Right lobe of liver (tissue), 6 donors: ENCODE measurements around the gene AKAP13. TPM values are rescaled to one million over a fixed set of nuclear protein-coding genes. Genes with fewer than 3 reads are reported as not detected.

Source experiments
- ATAC-seq, 4 donors: fragments of 200-7000 bp; cut with Tn5 transposase; one replicate each; pipeline ENCODE4 v1.9.1; 2020; ENCODE audit warnings: mild to moderate bottlenecking in 4 of 4, moderate library complexity in 4 of 4
- DNase-seq, 3 donors: peaks; one replicate each; pipeline ENCODE4 v3.0.0-alpha.2; 2020
- H3K27ac ChIP-seq, 3 donors: fragments of 200-600 bp; one replicate each; pipeline ENCODE4 v1.8.0; 2022
- H3K27me3 ChIP-seq, 2 donors: fragments of 200-600 bp; one replicate each; pipeline ENCODE4 v1.8.0; 2022
- H3K36me3 ChIP-seq, 4 donors: fragments of 200-600 bp; sonication (generic) in 1 of 4; one replicate each; pipeline versions ENCODE4 v1.5.1 to v1.8.0; 2017 to 2022; ENCODE audit warnings: control low read depth in 1 of 4
- H3K4me1 ChIP-seq, 4 donors: fragments of 200-600 bp; sonication (generic) in 1 of 4; one replicate each; pipeline versions ENCODE4 v1.5.1 to v1.8.0; 2017 to 2022; ENCODE audit warnings: control low read depth in 1 of 4
- H3K4me3 ChIP-seq, 3 donors: fragments of 200-600 bp; one replicate each; pipeline ENCODE4 v1.8.0; 2022
- H3K9me3 ChIP-seq, 4 donors: fragments of 200-600 bp; sonication (generic) in 1 of 4; one replicate each; pipeline versions ENCODE4 v1.5.1 to v1.8.0; 2017 to 2022; ENCODE audit warnings: control low read depth in 1 of 4
- POLR2A ChIP-seq: fragments of 450-650 bp; IDR thresholded peaks from one replicate; pipeline ENCODE4 v1.6.1; 2017; ENCODE audit warnings: antibody characterized with exemption, mild to moderate bottlenecking
- WGBS: methylation state at CpG from one replicate; pipeline ENCODE4 v1.1.6; 2018; ENCODE audit warnings: low coverage, low lambda C conversion rate; ENCODE audit not compliant: insufficient coverage; ENCODE audit errors: missing lambda C conversion rate; 5-methylcytosine and 5-hydroxymethylcytosine counted together
- intact Hi-C, 2 donors: fragments of 100-400 bp; cut with DNase I; formaldehyde crosslinking; loops; one replicate each; pipeline versions ENCODE4 v1.11.2 to v1.14.1; 2022
- total RNA-seq, 6 experiments: library from RNA; depleted of rRNA in 2 of 6; stranded (reverse); fragments of >200 nt in 2 of 6; fragmentation: NEBNext Ultra II Directional in 3 of 6; extraction: Animal tissue kit (Norgen Biotek cat#: 25700) in 3 of 6; gene quantifications; one replicate each; pipeline versions ENCODE4 v1.1.0 to v1.2.4, GENCODE V29; 2016 to 2023
- TF ChIP-seq, protein P1 (sequence below), 4 donors: fragments of 200-600 bp in 3 of 4; fragments of 450-650 bp in 1 of 4; IDR thresholded peaks; one replicate each; pipeline versions ENCODE4 v1.5.1 to v1.8.0; 2016 to 2022; ENCODE audit warnings: antibody characterized with exemption in 4 of 4, mild to moderate bottlenecking in 2 of 4
- donor health status: DM: no; HTN: yes; CAD: no.
- donor health status: DM: no; HTN: no; CAD: no.
- donor health status: DM: no; HTN: no; CAD: no.
- donor health status: DM: no; HTN: yes; CAD: no.
- donor health status: DM: no; HTN: yes; CAD: no.

Gene AKAP13
- total RNA-seq, 6 experiments from 2014 or later = 50.1 to 73.1 (median 63.9) TPM

DNA sequence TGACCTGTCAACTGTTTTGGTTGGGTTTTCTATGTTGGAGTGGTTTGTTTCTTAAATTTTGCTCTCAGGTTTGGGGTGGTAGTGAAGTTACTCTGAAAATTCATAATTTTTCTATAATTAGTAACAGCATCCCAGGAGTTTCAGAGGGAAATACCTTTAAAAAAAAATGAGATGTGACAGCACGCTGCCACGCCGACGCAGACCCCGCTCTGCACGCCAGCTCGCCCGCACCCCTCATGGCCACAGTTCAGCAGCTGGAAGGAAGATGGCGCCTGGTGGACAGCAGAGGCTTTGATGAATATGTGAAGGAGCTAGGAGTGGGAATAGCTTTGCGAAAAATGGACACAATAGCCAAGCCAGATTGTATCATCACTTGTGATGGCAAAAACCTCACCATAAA lies 34.6 kb downstream of the AKAP13 start:
- 96% methylated on average over 9 of the region's 10 CpGs for WGBS
- Histone ChIP-seq H3K27ac (no peak overlapping the region), H3K27me3 (no peaks in the 10 kb centered on the region), H3K4me1 (peaks cover 0 to 18% (median 6%) of the 10 kb centered on the region in 4 donors), H3K9me3 (no peaks in the 10 kb centered on the region), H3K4me3 (no peak overlapping the region), H3K36me3 (no peaks in the 10 kb centered on the region)
- intact Hi-C loops = no loop called here
- TF ChIP-seq POLR2A = no peak
- TF ChIP-seq, protein P1, sequence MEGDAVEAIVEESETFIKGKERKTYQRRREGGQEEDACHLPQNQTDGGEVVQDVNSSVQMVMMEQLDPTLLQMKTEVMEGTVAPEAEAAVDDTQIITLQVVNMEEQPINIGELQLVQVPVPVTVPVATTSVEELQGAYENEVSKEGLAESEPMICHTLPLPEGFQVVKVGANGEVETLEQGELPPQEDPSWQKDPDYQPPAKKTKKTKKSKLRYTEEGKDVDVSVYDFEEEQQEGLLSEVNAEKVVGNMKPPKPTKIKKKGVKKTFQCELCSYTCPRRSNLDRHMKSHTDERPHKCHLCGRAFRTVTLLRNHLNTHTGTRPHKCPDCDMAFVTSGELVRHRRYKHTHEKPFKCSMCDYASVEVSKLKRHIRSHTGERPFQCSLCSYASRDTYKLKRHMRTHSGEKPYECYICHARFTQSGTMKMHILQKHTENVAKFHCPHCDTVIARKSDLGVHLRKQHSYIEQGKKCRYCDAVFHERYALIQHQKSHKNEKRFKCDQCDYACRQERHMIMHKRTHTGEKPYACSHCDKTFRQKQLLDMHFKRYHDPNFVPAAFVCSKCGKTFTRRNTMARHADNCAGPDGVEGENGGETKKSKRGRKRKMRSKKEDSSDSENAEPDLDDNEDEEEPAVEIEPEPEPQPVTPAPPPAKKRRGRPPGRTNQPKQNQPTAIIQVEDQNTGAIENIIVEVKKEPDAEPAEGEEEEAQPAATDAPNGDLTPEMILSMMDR (IDR thresholded peaks at IDR 0.05) = no peak
- DNase-seq (no peak), ATAC-seq (no peak)

DNA sequence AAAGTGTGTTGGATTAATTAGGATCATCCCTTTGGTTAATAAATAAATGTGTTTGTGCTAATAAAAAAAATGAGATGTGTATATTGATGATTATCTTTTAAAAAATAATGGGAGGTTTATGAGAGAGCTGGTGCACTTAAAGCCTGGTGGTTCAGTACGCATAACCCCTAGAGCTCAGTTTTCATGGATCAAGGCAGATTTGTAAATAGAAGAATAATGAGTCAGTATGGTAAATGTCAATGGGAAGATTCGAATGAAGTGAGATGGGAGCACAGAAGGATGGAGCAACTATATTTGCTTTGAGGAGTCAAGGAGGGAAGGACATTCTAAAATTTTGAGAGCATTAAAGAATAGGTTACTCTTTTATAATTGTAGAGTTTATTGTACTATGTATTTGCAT lies 35.4 kb downstream of the AKAP13 start:
- Histone ChIP-seq H3K4me1 (peaks cover 0 to 18% (median 5%) of the 10 kb centered on the region in 4 donors), H3K27ac (no peak overlapping the region), H3K9me3 (no peaks in the 10 kb centered on the region), H3K36me3 (no peaks in the 10 kb centered on the region), H3K27me3 (no peaks in the 10 kb centered on the region), H3K4me3 (no peak overlapping the region)
- 93% methylated on average over 2 of the region's 2 CpGs for WGBS
- TF ChIP-seq POLR2A = no peak
- TF ChIP-seq, protein P1 (IDR thresholded peaks at IDR 0.05) = no peak
- DNase-seq (no peak), ATAC-seq (no peak)
- intact Hi-C loops = no loop called here

DNA sequence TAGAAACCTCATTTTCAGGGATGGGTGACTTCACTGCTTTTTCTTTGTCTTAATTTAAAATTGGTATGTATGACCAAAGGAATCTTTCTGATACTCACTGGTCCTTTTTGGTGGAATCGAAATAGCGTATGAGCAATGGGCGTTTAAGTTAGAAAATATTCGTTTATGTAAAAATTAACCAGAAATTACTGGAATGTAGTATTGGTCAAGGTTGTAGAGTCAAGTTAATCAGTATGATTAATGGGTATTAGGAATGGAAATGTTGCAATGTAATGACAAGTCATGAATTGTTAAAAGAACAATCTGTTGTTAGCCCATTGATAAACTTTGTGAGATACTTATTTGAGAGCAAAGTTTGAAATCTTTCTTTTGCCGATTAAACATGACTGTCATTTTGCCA lies 36.9 kb downstream of the AKAP13 start:
- intact Hi-C loops = no loop called here
- Histone ChIP-seq H3K9me3 (no peaks in the 10 kb centered on the region), H3K4me3 (no peak overlapping the region), H3K27me3 (no peaks in the 10 kb centered on the region), H3K27ac (no peak overlapping the region), H3K4me1 (peaks cover 0 to 30% (median 8%) of the 10 kb centered on the region in 4 donors), H3K36me3 (no peaks in the 10 kb centered on the region)
- TF ChIP-seq, protein P1 (IDR thresholded peaks at IDR 0.05) = no peak
- TF ChIP-seq POLR2A = no peak
- 87% methylated on average over 5 of the region's 5 CpGs for WGBS
- DNase-seq (no peak), ATAC-seq (no peak)

DNA sequence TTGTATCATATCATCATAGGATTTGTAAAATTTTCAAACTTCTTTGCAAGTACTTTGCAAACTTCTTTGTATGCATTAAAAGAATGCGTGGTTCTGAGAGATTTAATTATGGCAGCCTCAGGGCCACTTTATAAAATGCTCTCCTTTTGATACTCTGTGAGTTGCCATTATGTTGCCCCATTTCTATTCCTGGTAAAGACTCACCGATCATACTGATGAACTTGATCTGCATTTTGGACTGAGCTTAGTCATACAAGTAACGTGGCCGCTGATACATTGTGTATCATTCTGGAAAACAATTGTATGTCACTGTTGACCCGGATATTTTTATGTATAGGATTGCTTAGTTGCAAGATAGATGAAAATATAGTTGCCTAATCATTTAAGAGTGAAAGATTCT lies 38.8 kb downstream of the AKAP13 start:
- Histone ChIP-seq H3K27me3 (no peaks in the 10 kb centered on the region), H3K9me3 (no peaks in the 10 kb centered on the region), H3K4me3 (no peak overlapping the region), H3K27ac (no peak overlapping the region), H3K36me3 (no peaks in the 10 kb centered on the region), H3K4me1 (peaks cover 0 to 14% (median 4%) of the 10 kb centered on the region in 4 donors)
- no peak for DNase-seq
- intact Hi-C loops = no loop called here
- 80% methylated on average over 5 of the region's 5 CpGs for WGBS
- TF ChIP-seq, protein P1 (IDR thresholded peaks at IDR 0.05) = no peak
- TF ChIP-seq POLR2A = no peak
- no peak for ATAC-seq
